ENCODE measurements around the gene LPIN2.

The LPIN2 gene

GRCh38 chr18:3054780-3055179 lies 41.8 kb upstream of the LPIN2 start:
- no peak overlapping the region for H3K9ac ChIP-seq (ENCODE audit: low read length)
- H3F3A ChIP-seq (ENCODE audit: insufficient read depth, low read length) = no peaks in the 10 kb centered on the region
- no peaks in the 10 kb centered on the region for H3K27me3 ChIP-seq (ENCODE audit: insufficient read depth, low read length)
- H3K4me1 ChIP-seq (ENCODE audit: insufficient read depth, low read length, severe bottlenecking) = no peaks in the 10 kb centered on the region
- H3K79me2 ChIP-seq (ENCODE audit: insufficient read depth, low read length) = no peaks in the 10 kb centered on the region
- H3K4me2 ChIP-seq (ENCODE audit: low read length) = no peak overlapping the region
- no peak overlapping the region for H3K4me3 ChIP-seq (ENCODE audit: low read depth, low read length, poor library complexity, severe bottlenecking)
- H3K27ac ChIP-seq (ENCODE audit: low read depth, low read length, poor library complexity, severe bottlenecking) = no peak overlapping the region
- no peaks in the 10 kb centered on the region for H3K9me3 ChIP-seq (ENCODE audit: low read length)
- H2AFZ ChIP-seq (ENCODE audit: low read length) = no peak overlapping the region
- H3K36me3 ChIP-seq (ENCODE audit: insufficient read depth, low read length) = no peaks in the 10 kb centered on the region
- TF ChIP-seq EZH2 (IDR thresholded peaks at IDR 0.05; ENCODE audit: borderline replicate concordance, low read length) (no peak), CTCF (IDR thresholded peaks at IDR 0.05; ENCODE audit: low read length) (no peak)
- no peaks in the 10 kb centered on the region for H4K20me1 ChIP-seq (ENCODE audit: insufficient read depth, low read length)
- H3K9me2 ChIP-seq (ENCODE audit: low read depth, low read length) = no peaks in the 10 kb centered on the region

- no peak for TF ChIP-seq EZH2 (IDR thresholded peaks at IDR 0.05; ENCODE audit: borderline replicate concordance, low read length)
- Histone ChIP-seq H4K20me1 (ENCODE audit: insufficient read depth, low read length) (no peaks in the 10 kb centered on the region), H3K27me3 (ENCODE audit: insufficient read depth, low read length) (no peaks in the 10 kb centered on the region), H3F3A (ENCODE audit: insufficient read depth, low read length) (no peaks in the 10 kb centered on the region), H3K4me2 (ENCODE audit: low read length) (no peak overlapping the region), H3K36me3 (ENCODE audit: insufficient read depth, low read length) (no peaks in the 10 kb centered on the region), H3K9me2 (ENCODE audit: low read depth, low read length) (no peaks in the 10 kb centered on the region), H3K9ac (ENCODE audit: low read length) (no peak overlapping the region), H3K4me3 (ENCODE audit: low read depth, low read length, poor library complexity, severe bottlenecking) (no peak overlapping the region), H3K9me3 (ENCODE audit: low read length) (no peaks in the 10 kb centered on the region), H2AFZ (ENCODE audit: low read length) (no peak overlapping the region), H3K4me1 (ENCODE audit: insufficient read depth, low read length, severe bottlenecking) (no peaks in the 10 kb centered on the region), H3K79me2 (ENCODE audit: insufficient read depth, low read length) (no peaks in the 10 kb centered on the region), H3K27ac (ENCODE audit: low read depth, low read length, poor library complexity, severe bottlenecking) (no peak overlapping the region)
Observed at GRCh38 chr18:3054214-3054613, 41.3 kb upstream of the LPIN2 start.

GRCh38 chr18:3053081-3053480 lies 40.1 kb upstream of the LPIN2 start:
- Histone ChIP-seq H3K79me2 (ENCODE audit: insufficient read depth, low read length) (no peaks in the 10 kb centered on the region), H4K20me1 (ENCODE audit: insufficient read depth, low read length) (no peaks in the 10 kb centered on the region), H3K27me3 (ENCODE audit: insufficient read depth, low read length) (no peaks in the 10 kb centered on the region), H3K36me3 (ENCODE audit: insufficient read depth, low read length) (no peaks in the 10 kb centered on the region), H3K27ac (ENCODE audit: low read depth, low read length, poor library complexity, severe bottlenecking) (no peak overlapping the region), H3K9me2 (ENCODE audit: low read depth, low read length) (no peaks in the 10 kb centered on the region), H3K9me3 (ENCODE audit: low read length) (no peaks in the 10 kb centered on the region), H3K4me2 (ENCODE audit: low read length) (no peak overlapping the region), H3K4me1 (ENCODE audit: insufficient read depth, low read length, severe bottlenecking) (no peaks in the 10 kb centered on the region), H2AFZ (ENCODE audit: low read length) (no peak overlapping the region), H3F3A (ENCODE audit: insufficient read depth, low read length) (no peaks in the 10 kb centered on the region), H3K9ac (ENCODE audit: low read length) (no peak overlapping the region), H3K4me3 (ENCODE audit: low read depth, low read length, poor library complexity, severe bottlenecking) (no peak overlapping the region)
- TF ChIP-seq CTCF (IDR thresholded peaks at IDR 0.05; ENCODE audit: low read length) (no peak), EZH2 (IDR thresholded peaks at IDR 0.05; ENCODE audit: borderline replicate concordance, low read length) (no peak)

GRCh38 chr18:3052411-3052758 lies 39.4 kb upstream of the LPIN2 start:
- Histone ChIP-seq H3K4me2 (ENCODE audit: low read length) (no peak overlapping the region), H3K27ac (ENCODE audit: low read depth, low read length, poor library complexity, severe bottlenecking) (no peak overlapping the region), H3K79me2 (ENCODE audit: insufficient read depth, low read length) (no peaks in the 10 kb centered on the region), H2AFZ (ENCODE audit: low read length) (no peak overlapping the region), H3K9me3 (ENCODE audit: low read length) (no peaks in the 10 kb centered on the region), H4K20me1 (ENCODE audit: insufficient read depth, low read length) (no peaks in the 10 kb centered on the region), H3K9me2 (ENCODE audit: low read depth, low read length) (no peaks in the 10 kb centered on the region), H3K9ac (ENCODE audit: low read length) (no peak overlapping the region), H3K4me1 (ENCODE audit: insufficient read depth, low read length, severe bottlenecking) (no peaks in the 10 kb centered on the region), H3K27me3 (ENCODE audit: insufficient read depth, low read length) (no peaks in the 10 kb centered on the region), H3K4me3 (ENCODE audit: low read depth, low read length, poor library complexity, severe bottlenecking) (no peak overlapping the region), H3K36me3 (ENCODE audit: insufficient read depth, low read length) (no peaks in the 10 kb centered on the region), H3F3A (ENCODE audit: insufficient read depth, low read length) (no peaks in the 10 kb centered on the region)
- TF ChIP-seq CTCF (IDR thresholded peaks at IDR 0.05; ENCODE audit: low read length) (no peak), EZH2 (IDR thresholded peaks at IDR 0.05; ENCODE audit: borderline replicate concordance, low read length) (no peak)

Measured in OCI-LY1 (cell line).